ENCODE results near the gene GPBP1L1. TPM values are rescaled to one million over a fixed set of nuclear protein-coding genes. Genes with fewer than 3 reads are reported as not detected.

Gene GPBP1L1
- total and polyA plus RNA-seq, 2 of the 4 experiments (the other 2 are of a cell fraction), result 31.5 to 57.4 TPM

- Histone ChIP-seq H3K27me3 (ENCODE audit: control insufficient read depth, insufficient read depth, low read length) (no peaks in the 10 kb centered on the region), H3K23ac (ENCODE audit: low read depth, low read length) (no peak overlapping the region), H3K27ac (ENCODE audit: insufficient read depth, low read length) (no peak overlapping the region), H3K79me1 (ENCODE audit: low read depth in 1 of 2, low read length in 2 of 2) (peaks cover 12 to 65% of the 10 kb centered on the region in 2 experiments), H3K56ac (ENCODE audit: extremely low read depth, insufficient read depth, low read length) (no peak overlapping the region), H3K9ac (ENCODE audit: low read depth, low read length) (no peak overlapping the region), H3K9me3 (ENCODE audit: control insufficient read depth, insufficient read depth, low read length) (no peaks in the 10 kb centered on the region), H3K4me3 (ENCODE audit: insufficient read depth, low read depth, low read length) (no peak overlapping the region), H4K5ac (ENCODE audit: low read depth, low read length) (no peak overlapping the region), H3K9me1 (ENCODE audit: insufficient read depth, low read length) (peaks cover 27% of the 10 kb centered on the region), H3K4me1 (ENCODE audit: control insufficient read depth, insufficient read depth, low read length) (peaks cover 8% of the 10 kb centered on the region), H3K18ac (ENCODE audit: low read depth, low read length) (no peak overlapping the region), H4K8ac (ENCODE audit: low read depth in 2 of 2, low read length in 2 of 2) (no peak overlapping the region), H3K36me3 (ENCODE audit: control insufficient read depth, insufficient read depth, low read length) (peaks cover 3% of the 10 kb centered on the region), H3K4me2 (ENCODE audit: low read depth, low read length) (no peak overlapping the region), H3K4ac (ENCODE audit: low read depth, low read length) (no peak overlapping the region), H2BK20ac (ENCODE audit: low read depth, low read length) (no peak overlapping the region), H2AK9ac (replicated peaks; ENCODE audit: low read depth, low read length, poor library complexity) (no peak overlapping the region), H2AFZ (replicated peaks; ENCODE audit: low read length, poor library complexity) (no peak overlapping the region), H4K20me1 (ENCODE audit: insufficient read depth, low read length) (peaks cover 88% of the 10 kb centered on the region), H2BK5ac (ENCODE audit: low read depth, low read length, poor library complexity, severe bottlenecking) (no peak overlapping the region), H2BK15ac (ENCODE audit: low read depth, low read length) (no peak overlapping the region), H4K91ac (ENCODE audit: insufficient read depth, low read depth, low read length) (no peak overlapping the region), H2AK5ac (ENCODE audit: low read depth, low read length) (no peak overlapping the region), H3K14ac (replicated peaks; ENCODE audit: low read depth, low read length) (no peak overlapping the region), H2BK120ac (ENCODE audit: low read depth, low read length) (no peak overlapping the region)
- in situ Hi-C loops (cut with MboI; ENCODE audit: low sequenced_read_pairs), result no loop called here
- CTCF ChIA-PET, result interaction anchor here (1.1 kb wide), 1 partner anchor 33 kb away, joined by 3 read pairs; no protein-coding TSS in a partner anchor
- dilution Hi-C loops (cut with HindIII; ENCODE audit: low sequenced_read_pairs, unreplicated experiment), result no loop called here
- no TSS peak for BruUV-seq (replicated peaks)
- DNase-seq (no peak), ATAC-seq (ENCODE audit: low read depth) (no peak)
- POLR2A ChIA-PET (ENCODE audit: unreplicated experiment), result no interaction called here
- intact Hi-C loops (cut with micrococcal nuclease), result no loop called here
- TF ChIP-seq BHLHE40 (IDR thresholded peaks at IDR 0.05; ENCODE audit: low read depth, low read length) (no peak), CHD1 (IDR thresholded peaks at IDR 0.05; ENCODE audit: low read depth, low read length) (no peak), NFE2L2 (IDR thresholded peaks at IDR 0.05; ENCODE audit: low read depth, low read length) (no peak), USF2 (IDR thresholded peaks at IDR 0.05; ENCODE audit: low read depth, low read length) (no peak)
Observed at GRCh38 chr1:45678489-45678888, 7.8 kb downstream of the GPBP1L1 start.
